Tibial nerve (tissue), 4 donors: ENCODE measurements around the gene RINT1. TPM values are rescaled to one million over a fixed set of nuclear protein-coding genes. Genes with fewer than 3 reads are reported as not detected.

Experiments
- DNase-seq, 2 donors: peaks; one replicate each; pipeline ENCODE4 v3.0.0-alpha.2; 2019; ENCODE audit warnings: low spot score in 2 of 2
- H3K27ac ChIP-seq, 4 donors: fragments of 200-600 bp; sonication (generic) in 3 of 4; one replicate each; pipeline ENCODE4 v1.5.1; 2017 to 2019; ENCODE audit warnings: mild to moderate bottlenecking in 1 of 4
- H3K27me3 ChIP-seq, 2 donors: fragments of 200-600 bp; sonication (generic) in 1 of 2; one replicate each; pipeline versions ENCODE4 v1.5.1 to v1.6.0; 2017 to 2019
- H3K36me3 ChIP-seq, 3 donors: fragments of 200-600 bp; sonication (generic); one replicate each; pipeline ENCODE4 v1.5.1; 2018 to 2019
- H3K4me1 ChIP-seq, 4 donors: fragments of 200-600 bp; sonication (generic) in 3 of 4; one replicate each; pipeline ENCODE4 v1.5.1; 2017 to 2019
- H3K4me3 ChIP-seq, 4 donors: fragments of 200-600 bp; sonication (generic) in 3 of 4; one replicate each; pipeline ENCODE4 v1.5.1; 2017 to 2019; ENCODE audit warnings: mild to moderate bottlenecking in 1 of 4, moderate library complexity in 1 of 4
- H3K9me3 ChIP-seq, 4 donors: fragments of 200-600 bp; sonication (generic) in 3 of 4; one replicate each; pipeline ENCODE4 v1.5.1; 2017 to 2019
- EP300 ChIP-seq, 2 donors: sonication (generic); formaldehyde crosslinking; IDR thresholded peaks; one replicate each; pipeline ENCODE4 v1.6.1; 2017; ENCODE audit warnings: antibody characterized with exemption in 2 of 2, mild to moderate bottlenecking in 1 of 2
- POLR2A ChIP-seq, 2 donors: fragments of 450-650 bp; IDR thresholded peaks; one replicate each; pipeline ENCODE4 v1.6.1; 2017; ENCODE audit warnings: antibody characterized with exemption in 2 of 2, mild to moderate bottlenecking in 2 of 2, moderate library complexity in 2 of 2
- WGBS, 2 donors: methylation state at CpG; one replicate each; pipeline ENCODE4 v1.1.5; 2018; 5-methylcytosine and 5-hydroxymethylcytosine counted together
- total RNA-seq, 4 donors: library from RNA; depleted of rRNA; stranded (reverse); fragments of >200 nt; gene quantifications; one replicate each; pipeline ENCODE4 v1.1.0, GENCODE V29; 2016
- TF ChIP-seq, protein P1 (sequence below), 5 experiments: fragments of 200-600 bp in 3 of 5; fragments of 450-650 bp in 2 of 5; sonication (generic) in 3 of 5; IDR thresholded peaks; one replicate each; pipeline ENCODE4 v1.5.1; 2016 to 2019; ENCODE audit warnings: antibody characterized with exemption in 5 of 5, mild to moderate bottlenecking in 3 of 5, moderate library complexity in 2 of 5

RINT1 gene
- total RNA-seq, 4 donors from 2014 or later: 12.9 to 18.2 (median 14.6) TPM

DNA sequence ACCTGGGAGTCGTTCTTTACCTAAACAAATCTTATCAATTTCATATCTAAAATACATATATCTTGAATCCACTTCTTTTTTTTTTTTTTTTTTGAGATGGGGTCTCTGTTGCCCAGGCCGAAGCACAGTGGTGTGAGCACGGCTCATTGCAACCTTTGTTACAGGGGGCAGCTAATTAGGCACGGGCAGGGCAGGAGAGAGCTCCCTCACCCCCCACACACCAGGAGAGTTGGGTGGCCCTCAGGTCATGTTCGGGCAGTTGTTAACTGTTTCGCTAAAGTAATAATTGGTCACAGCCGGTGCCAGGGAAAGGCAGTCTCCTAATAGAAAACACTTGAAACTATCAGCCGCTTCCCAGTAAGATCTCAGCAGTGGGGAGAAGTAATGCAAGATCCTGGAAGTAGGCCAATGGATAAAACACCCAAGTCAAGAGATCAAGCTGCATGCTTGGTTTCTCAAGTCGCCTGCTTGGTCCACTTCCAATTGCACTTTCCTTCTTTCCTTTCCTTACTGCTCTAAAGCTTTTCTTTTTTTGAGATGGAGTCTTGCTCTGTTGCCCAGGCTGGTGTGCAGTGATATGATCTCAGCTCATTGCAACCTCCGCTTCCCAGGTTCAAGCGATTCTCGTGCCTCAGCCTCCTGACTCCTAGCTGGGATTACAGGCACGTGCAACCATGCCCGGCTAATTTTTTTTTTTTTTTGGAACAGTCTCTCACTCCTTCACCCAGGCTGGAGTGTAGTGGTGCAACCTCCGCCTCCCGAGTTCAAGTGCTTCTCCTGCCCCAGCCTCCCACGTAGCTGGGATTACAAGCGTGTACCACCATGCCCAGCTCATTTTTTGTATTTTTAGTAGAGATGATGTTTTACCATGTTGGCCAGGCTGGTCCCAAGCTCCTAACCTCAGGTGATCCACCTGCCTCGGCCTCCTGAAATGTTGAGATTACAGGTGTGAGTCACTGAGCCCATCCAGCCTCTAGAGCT lies 70.6 kb downstream of the RINT1 start:
- no peak for TF ChIP-seq POLR2A (IDR thresholded peaks at IDR 0.05)
- TF ChIP-seq, protein P1, sequence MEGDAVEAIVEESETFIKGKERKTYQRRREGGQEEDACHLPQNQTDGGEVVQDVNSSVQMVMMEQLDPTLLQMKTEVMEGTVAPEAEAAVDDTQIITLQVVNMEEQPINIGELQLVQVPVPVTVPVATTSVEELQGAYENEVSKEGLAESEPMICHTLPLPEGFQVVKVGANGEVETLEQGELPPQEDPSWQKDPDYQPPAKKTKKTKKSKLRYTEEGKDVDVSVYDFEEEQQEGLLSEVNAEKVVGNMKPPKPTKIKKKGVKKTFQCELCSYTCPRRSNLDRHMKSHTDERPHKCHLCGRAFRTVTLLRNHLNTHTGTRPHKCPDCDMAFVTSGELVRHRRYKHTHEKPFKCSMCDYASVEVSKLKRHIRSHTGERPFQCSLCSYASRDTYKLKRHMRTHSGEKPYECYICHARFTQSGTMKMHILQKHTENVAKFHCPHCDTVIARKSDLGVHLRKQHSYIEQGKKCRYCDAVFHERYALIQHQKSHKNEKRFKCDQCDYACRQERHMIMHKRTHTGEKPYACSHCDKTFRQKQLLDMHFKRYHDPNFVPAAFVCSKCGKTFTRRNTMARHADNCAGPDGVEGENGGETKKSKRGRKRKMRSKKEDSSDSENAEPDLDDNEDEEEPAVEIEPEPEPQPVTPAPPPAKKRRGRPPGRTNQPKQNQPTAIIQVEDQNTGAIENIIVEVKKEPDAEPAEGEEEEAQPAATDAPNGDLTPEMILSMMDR (IDR thresholded peaks at IDR 0.05): no peak
- TF ChIP-seq EP300 (IDR thresholded peaks at IDR 0.05): no peak
- 67 to 68% methylated on average over 19 of the region's 19 CpGs for WGBS, 2 donors
- H3K4me3 ChIP-seq: no peak overlapping the region
- no peaks in the 10 kb centered on the region for H3K27me3 ChIP-seq
- H3K9me3 ChIP-seq: no peaks in the 10 kb centered on the region
- no peaks in the 10 kb centered on the region for H3K4me1 ChIP-seq
- H3K36me3 ChIP-seq: peaks cover 0 to 11% (median 0%) of the 10 kb centered on the region in 3 donors
- DNase-seq: no peak
- H3K27ac ChIP-seq: no peak overlapping the region

DNA sequence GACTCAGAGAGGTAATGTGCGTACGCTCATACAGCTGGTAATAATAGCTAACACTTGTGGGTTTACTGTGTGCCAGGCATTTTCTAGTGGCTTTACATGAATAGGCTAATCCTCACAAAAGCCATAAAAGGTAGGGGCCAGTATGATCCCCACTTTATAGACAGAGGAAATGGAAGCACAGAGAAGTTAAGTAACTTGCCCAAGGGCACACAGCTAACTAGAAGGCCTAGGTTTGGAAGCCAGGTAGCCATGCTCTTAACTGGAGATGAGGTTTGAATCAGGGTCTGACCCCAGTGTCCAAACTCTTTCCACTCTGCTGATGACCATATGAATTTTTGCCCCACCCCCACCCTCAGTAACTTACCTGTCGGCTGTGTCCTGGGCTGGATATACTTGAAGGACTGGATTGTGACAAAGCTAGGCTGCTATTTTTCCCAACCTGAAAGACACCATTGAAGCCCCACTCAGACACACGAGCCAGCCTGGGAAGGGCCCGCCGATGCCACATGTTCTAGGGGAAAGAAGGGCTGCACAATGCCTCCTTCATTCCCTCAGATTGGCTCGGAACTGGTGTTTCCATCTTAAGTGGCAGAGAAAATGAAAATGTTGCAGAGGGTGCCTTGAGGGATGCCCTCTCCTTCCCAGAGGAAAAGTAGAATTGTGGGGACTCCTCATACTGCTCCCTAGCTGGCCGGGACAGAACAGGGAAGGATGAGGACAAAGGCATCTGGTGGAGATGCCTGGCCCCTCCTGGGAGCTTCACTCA lies 78.3 kb downstream of the RINT1 start:
- Histone ChIP-seq H3K27ac (no peak overlapping the region), H3K4me1 (no peaks in the 10 kb centered on the region), H3K4me3 (no peak overlapping the region), H3K9me3 (no peaks in the 10 kb centered on the region), H3K36me3 (peaks cover 0 to 53% (median 3%) of the 10 kb centered on the region in 3 donors), H3K27me3 (no peaks in the 10 kb centered on the region)
- TF ChIP-seq EP300 (IDR thresholded peaks at IDR 0.05) (no peak), POLR2A (IDR thresholded peaks at IDR 0.05) (no peak)
- TF ChIP-seq, protein P1 (IDR thresholded peaks at IDR 0.05): no peak
- DNase-seq: no peak
- 65 to 82% methylated on average over 8 of the region's 8 CpGs for WGBS, 2 donors

DNA sequence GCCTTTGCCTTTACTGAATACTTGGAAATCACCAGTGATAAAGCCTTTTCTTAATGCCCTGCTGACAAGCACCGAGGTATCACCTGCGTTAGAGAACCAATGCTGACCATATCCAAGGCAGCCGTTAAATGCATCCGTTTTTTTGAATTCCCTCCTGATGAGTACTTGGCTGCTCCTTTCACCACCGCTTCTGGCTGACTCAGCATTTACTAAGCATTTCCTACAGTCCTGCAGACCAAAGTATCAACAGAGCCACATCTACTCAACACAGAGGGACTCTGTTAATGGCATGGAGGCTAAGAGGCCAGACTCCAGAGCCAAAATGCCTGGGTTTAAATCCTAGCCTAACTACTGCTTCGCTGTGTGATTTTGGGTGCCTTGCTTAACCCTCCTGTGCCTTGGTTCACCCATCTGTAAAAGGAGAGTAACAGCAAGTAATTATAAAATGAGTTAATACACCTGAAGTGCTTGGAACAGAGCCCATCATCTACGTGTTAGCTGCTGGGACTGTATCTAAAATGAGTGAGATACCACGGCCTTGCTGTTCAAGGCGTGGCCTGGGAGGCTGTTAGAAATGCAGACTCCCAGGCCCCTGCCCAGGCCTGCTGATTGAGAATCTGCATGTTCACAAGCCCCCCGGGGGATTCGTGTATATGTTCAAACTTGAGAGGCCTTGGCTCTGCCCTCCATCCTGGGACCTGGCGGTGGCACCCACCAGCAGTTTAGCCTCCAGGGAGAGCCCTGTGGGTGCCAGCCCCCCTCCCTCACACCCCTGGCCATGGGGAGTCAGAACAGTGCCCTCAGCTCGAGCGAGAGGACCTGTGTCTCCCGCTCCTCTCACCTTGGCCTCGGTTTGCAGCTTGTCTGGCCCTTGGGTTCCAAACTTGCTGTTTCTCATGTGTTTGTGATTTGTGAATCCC lies 80.1 kb downstream of the RINT1 start:
- Histone ChIP-seq H3K27ac (no peak overlapping the region), H3K27me3 (no peaks in the 10 kb centered on the region), H3K4me3 (no peak overlapping the region), H3K36me3 (peaks cover 0 to 64% (median 3%) of the 10 kb centered on the region in 3 donors), H3K9me3 (no peaks in the 10 kb centered on the region), H3K4me1 (no peaks in the 10 kb centered on the region)
- DNase-seq: no peak
- TF ChIP-seq, protein P1 (IDR thresholded peaks at IDR 0.05): no peak
- TF ChIP-seq POLR2A (IDR thresholded peaks at IDR 0.05) (no peak), EP300 (IDR thresholded peaks at IDR 0.05) (no peak)
- 79 to 85% methylated on average over 15 to 16 of the region's 16 CpGs for WGBS, 2 donors

DNA sequence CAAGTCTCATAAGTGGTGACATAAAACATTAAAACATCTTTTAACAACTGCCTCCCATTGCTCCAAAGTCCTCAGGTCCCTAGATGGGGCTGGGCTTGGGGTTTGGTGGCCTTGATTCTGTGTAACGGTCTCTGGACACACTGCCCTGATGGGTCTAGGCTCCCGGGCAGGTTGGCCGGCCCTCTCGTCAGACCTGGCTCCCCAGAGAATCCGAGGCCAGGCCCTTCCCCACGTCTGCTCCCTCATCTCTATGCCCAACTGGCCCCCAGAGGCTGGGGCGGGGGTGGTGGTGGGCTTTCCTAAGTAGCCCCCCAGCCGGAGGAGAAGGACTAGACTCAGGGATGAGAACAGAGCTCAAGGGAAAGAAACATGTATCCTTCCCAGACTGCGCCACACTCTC lies 80.8 kb downstream of the RINT1 start:
- DNase-seq: no peak
- no peak overlapping the region for H3K4me3 ChIP-seq
- H3K27me3 ChIP-seq: no peaks in the 10 kb centered on the region
- WGBS, 2 donors: 84 to 90% methylated on average over 9 of the region's 9 CpGs
- H3K36me3 ChIP-seq: peaks cover 0 to 64% (median 3%) of the 10 kb centered on the region in 3 donors
- TF ChIP-seq EP300 (IDR thresholded peaks at IDR 0.05) (no peak), POLR2A (IDR thresholded peaks at IDR 0.05) (no peak)
- TF ChIP-seq, protein P1 (IDR thresholded peaks at IDR 0.05): no peak
- H3K9me3 ChIP-seq: no peaks in the 10 kb centered on the region
- no peaks in the 10 kb centered on the region for H3K4me1 ChIP-seq
- H3K27ac ChIP-seq: no peak overlapping the region
